Panc1 (cell line): ENCODE measurements around the gene TADA2B. TPM values are rescaled to one million over a fixed set of nuclear protein-coding genes. Genes with fewer than 3 reads are reported as not detected.

Source experiments
- ATAC-seq: fragments of 200-7000 bp; cut with Tn5 transposase; 2 replicates; pipeline ENCODE4 v1.9.1; 2020; ENCODE audit warnings: mild to moderate bottlenecking, moderate library complexity
- BruUV-seq: library from RNA; stranded (reverse); fragments of 400-500 nt; replicated peaks from 2 replicates; lab custom pipeline; 2021; lab: Mats Ljungman, UMichigan
- CTCF ChIA-PET: fragments of 300-600 bp; sonication (Branson Sonifier 250); formaldehyde crosslinking; loops from one replicate; lab custom pipeline; 2022; ENCODE audit warnings: antibody characterized with exemption; lab: Charles Lee
- POLR2A ChIA-PET: fragments of 300-600 bp; sonication (Branson Sonifier 250); formaldehyde crosslinking; loops from one replicate; lab custom pipeline; 2022; ENCODE audit warnings: antibody characterized with exemption; lab: Charles Lee
- DNase-seq: peaks from one replicate; pipeline ENCODE4 v3.0.0-alpha.2; 2010; ENCODE audit warnings: low read depth, low spot score
- H3K27ac ChIP-seq: 2 replicates; pipeline ENCODE4 v1.5.1; 2011; ENCODE audit warnings: mild to moderate bottlenecking, low read length, inconsistent platforms
- H3K27me3 ChIP-seq: fragments of 200-500 bp; sonication (Bioruptor generic); 2 replicates; pipeline ENCODE4 v1.6.0; 2014; ENCODE audit warnings: low read length, inconsistent platforms; ENCODE audit not compliant: control insufficient read depth, insufficient read depth
- H3K36me3 ChIP-seq: fragments of 200-500 bp; sonication (Bioruptor generic); 2 replicates; pipeline ENCODE4 v1.5.1; 2014; ENCODE audit warnings: inconsistent platforms, mild to moderate bottlenecking, low read length, moderate library complexity; ENCODE audit not compliant: control insufficient read depth, insufficient read depth
- H3K4me1 ChIP-seq: 2 replicates; pipeline ENCODE4 v1.5.1; 2011; ENCODE audit warnings: inconsistent platforms, mild to moderate bottlenecking, low read length, moderate library complexity; ENCODE audit not compliant: control insufficient read depth, insufficient read depth
- H3K4me3 ChIP-seq, 2 experiments: 2 replicates each; pipeline ENCODE4 v1.5.1; 2011 to 2012; ENCODE audit warnings: low read depth in 2 of 2, low read length in 2 of 2, mild to moderate bottlenecking in 2 of 2, inconsistent platforms in 1 of 2, moderate library complexity in 1 of 2
- H3K9me3 ChIP-seq: fragments of 200-500 bp; sonication (Bioruptor generic); 2 replicates; pipeline ENCODE4 v1.5.1; 2014; ENCODE audit warnings: low read depth, mild to moderate bottlenecking, inconsistent platforms, low read length, moderate library complexity; ENCODE audit not compliant: control insufficient read depth, insufficient read depth
- POLR2AphosphoS5 ChIP-seq: IDR thresholded peaks from 2 replicates; pipeline ENCODE4 v1.6.1; 2012; ENCODE audit warnings: mild to moderate bottlenecking, low read depth, low read length, moderate library complexity
- SIN3A ChIP-seq: IDR thresholded peaks from 2 replicates; pipeline ENCODE4 v1.6.1; 2012; ENCODE audit warnings: low read depth, mild to moderate bottlenecking, low read length, moderate library complexity, borderline replicate concordance; ENCODE audit not compliant: insufficient read depth
- TCF7L2 ChIP-seq: IDR thresholded peaks from 2 replicates; pipeline ENCODE4 v1.6.1; 2011; ENCODE audit warnings: mild to moderate bottlenecking, low read depth, low read length, inconsistent platforms
- in situ Hi-C: cut with HindIII; loops from 2 replicates; pipeline ENCODE4 v1.10.0; 2016; ENCODE audit warnings: low sequenced_read_pairs, low pct_unique_long_range_greater_than_20kb
- intact Hi-C: fragments of 100-400 bp; cut with micrococcal nuclease; formaldehyde crosslinking; loops from one replicate; pipeline ENCODE4 v1.10.0; 2022; ENCODE audit not compliant: unreplicated experiment
- total RNA-seq: library from RNA; stranded (reverse); gene quantifications from one replicate; pipeline ENCODE4 v1.2.1, GENCODE V29; 2021; ENCODE audit not compliant: unreplicated experiment
- TF ChIP-seq, protein P1 (sequence below), 2 experiments: IDR thresholded peaks; 2 replicates each; pipeline ENCODE4 v1.6.1; 2011 to 2012; ENCODE audit warnings: low read depth in 2 of 2, control low read depth in 1 of 2, low read length in 1 of 2, mild to moderate bottlenecking in 1 of 2, moderate library complexity in 1 of 2; ENCODE audit not compliant: insufficient read depth in 1 of 2
- TF ChIP-seq, protein P2 (sequence below): fragments of 450-650 bp; IDR thresholded peaks from 2 replicates; pipeline ENCODE4 v1.5.1; 2017; ENCODE audit warnings: mild to moderate bottlenecking

TADA2B gene
- total RNA-seq, 1 experiment from 2014 or later = 17.6 TPM

DNA sequence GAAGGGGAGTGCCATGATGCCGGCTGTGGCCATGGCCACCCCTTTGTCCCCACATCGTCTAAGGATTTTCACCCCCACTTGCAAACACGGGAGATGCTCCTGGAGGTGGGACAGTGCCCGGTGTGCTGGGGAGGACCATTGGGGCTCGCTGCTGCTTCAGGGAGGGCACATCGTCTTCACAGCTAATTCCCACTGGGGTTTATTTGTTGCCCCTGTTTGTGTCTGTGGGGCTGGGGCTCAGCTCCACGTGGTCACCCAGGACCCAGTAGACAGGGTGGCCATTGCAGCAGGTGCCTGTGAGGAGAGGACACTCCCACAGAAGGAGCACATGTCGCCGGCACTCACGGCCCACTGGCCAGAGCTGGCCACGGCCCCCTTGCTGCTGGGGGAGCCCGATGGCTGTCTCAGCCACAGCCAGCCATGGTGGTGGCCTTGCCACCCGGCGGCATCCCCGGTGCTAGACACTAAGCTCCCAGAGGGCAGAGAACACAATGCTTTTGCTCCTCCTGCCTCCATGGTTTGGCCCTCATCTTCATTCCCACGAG is 52.5 kb downstream of the TADA2B start:
- intact Hi-C loops = no loop called here
- CTCF ChIA-PET = no interaction called here
- no peaks in the 10 kb centered on the region for H3K27me3 ChIP-seq
- no peak overlapping the region for H3K27ac ChIP-seq
- H3K9me3 ChIP-seq = no peaks in the 10 kb centered on the region
- H3K4me1 ChIP-seq = no peaks in the 10 kb centered on the region
- no peak for DNase-seq
- in situ Hi-C loops = no loop called here
- no peak overlapping the region for H3K4me3 ChIP-seq
- H3K36me3 ChIP-seq = no peaks in the 10 kb centered on the region
- ATAC-seq = no peak
- TF ChIP-seq SIN3A (no peak), TCF7L2 (no peak), POLR2AphosphoS5 (no peak)
- TF ChIP-seq, protein P1, sequence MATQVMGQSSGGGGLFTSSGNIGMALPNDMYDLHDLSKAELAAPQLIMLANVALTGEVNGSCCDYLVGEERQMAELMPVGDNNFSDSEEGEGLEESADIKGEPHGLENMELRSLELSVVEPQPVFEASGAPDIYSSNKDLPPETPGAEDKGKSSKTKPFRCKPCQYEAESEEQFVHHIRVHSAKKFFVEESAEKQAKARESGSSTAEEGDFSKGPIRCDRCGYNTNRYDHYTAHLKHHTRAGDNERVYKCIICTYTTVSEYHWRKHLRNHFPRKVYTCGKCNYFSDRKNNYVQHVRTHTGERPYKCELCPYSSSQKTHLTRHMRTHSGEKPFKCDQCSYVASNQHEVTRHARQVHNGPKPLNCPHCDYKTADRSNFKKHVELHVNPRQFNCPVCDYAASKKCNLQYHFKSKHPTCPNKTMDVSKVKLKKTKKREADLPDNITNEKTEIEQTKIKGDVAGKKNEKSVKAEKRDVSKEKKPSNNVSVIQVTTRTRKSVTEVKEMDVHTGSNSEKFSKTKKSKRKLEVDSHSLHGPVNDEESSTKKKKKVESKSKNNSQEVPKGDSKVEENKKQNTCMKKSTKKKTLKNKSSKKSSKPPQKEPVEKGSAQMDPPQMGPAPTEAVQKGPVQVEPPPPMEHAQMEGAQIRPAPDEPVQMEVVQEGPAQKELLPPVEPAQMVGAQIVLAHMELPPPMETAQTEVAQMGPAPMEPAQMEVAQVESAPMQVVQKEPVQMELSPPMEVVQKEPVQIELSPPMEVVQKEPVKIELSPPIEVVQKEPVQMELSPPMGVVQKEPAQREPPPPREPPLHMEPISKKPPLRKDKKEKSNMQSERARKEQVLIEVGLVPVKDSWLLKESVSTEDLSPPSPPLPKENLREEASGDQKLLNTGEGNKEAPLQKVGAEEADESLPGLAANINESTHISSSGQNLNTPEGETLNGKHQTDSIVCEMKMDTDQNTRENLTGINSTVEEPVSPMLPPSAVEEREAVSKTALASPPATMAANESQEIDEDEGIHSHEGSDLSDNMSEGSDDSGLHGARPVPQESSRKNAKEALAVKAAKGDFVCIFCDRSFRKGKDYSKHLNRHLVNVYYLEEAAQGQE (IDR thresholded peaks at IDR 0.05; ENCODE audit: insufficient read depth in 1 of 2, low read depth in 2 of 2, low read length in 1 of 2) = no peak
- TF ChIP-seq, protein P2, sequence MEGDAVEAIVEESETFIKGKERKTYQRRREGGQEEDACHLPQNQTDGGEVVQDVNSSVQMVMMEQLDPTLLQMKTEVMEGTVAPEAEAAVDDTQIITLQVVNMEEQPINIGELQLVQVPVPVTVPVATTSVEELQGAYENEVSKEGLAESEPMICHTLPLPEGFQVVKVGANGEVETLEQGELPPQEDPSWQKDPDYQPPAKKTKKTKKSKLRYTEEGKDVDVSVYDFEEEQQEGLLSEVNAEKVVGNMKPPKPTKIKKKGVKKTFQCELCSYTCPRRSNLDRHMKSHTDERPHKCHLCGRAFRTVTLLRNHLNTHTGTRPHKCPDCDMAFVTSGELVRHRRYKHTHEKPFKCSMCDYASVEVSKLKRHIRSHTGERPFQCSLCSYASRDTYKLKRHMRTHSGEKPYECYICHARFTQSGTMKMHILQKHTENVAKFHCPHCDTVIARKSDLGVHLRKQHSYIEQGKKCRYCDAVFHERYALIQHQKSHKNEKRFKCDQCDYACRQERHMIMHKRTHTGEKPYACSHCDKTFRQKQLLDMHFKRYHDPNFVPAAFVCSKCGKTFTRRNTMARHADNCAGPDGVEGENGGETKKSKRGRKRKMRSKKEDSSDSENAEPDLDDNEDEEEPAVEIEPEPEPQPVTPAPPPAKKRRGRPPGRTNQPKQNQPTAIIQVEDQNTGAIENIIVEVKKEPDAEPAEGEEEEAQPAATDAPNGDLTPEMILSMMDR = no peak
- BruUV-seq = no TSS peak
- POLR2A ChIA-PET = no interaction called here

DNA sequence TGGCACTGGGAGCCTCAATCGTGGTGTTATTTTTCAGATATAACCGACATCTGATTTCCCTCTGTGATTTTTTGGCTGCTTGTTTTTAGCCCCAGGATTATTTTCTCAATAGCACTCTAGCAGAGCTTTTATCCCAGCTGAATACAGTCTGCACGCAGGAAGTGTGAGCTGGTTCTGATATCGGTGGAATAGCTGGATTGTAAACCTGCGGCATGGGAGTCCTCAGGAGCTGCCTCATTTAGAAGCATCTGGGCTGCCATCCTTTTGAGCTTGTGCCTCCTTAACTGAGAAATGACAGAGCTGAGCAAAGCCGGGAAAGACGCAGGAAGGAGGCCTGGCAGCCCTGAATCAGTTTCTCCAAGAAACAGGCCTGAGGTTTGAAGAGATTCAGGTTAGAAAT is 53.1 kb downstream of the TADA2B start:
- TF ChIP-seq, protein P1 (IDR thresholded peaks at IDR 0.05; ENCODE audit: insufficient read depth in 1 of 2, low read depth in 2 of 2, low read length in 1 of 2) = no peak
- TF ChIP-seq, protein P2 = no peak
- TF ChIP-seq SIN3A = no peak
- no peak for TF ChIP-seq POLR2AphosphoS5
- no peak for TF ChIP-seq TCF7L2
- in situ Hi-C loops (no loop called here), intact Hi-C loops (no loop called here)
- Histone ChIP-seq H3K9me3 (no peaks in the 10 kb centered on the region), H3K4me1 (no peaks in the 10 kb centered on the region), H3K27ac (no peak overlapping the region), H3K36me3 (no peaks in the 10 kb centered on the region), H3K4me3 (no peak overlapping the region), H3K27me3 (no peaks in the 10 kb centered on the region)
- CTCF ChIA-PET = no interaction called here
- POLR2A ChIA-PET = no interaction called here
- ATAC-seq = no peak
- no TSS peak for BruUV-seq
- DNase-seq = no peak
